HepG2 (cell line): ENCODE measurements around the gene TRAPPC1. TPM values are rescaled to one million over a fixed set of nuclear protein-coding genes. Genes with fewer than 3 reads are reported as not detected.

Experiments used
- ATF7-NPFF ChIP-seq: sonication (generic); formaldehyde crosslinking; IDR thresholded peaks from 2 replicates; pipeline ENCODE4 v1.8.1; 2023; ENCODE audit warnings: mild to moderate bottlenecking, low read depth, missing genetic modification reagents, moderate library complexity
- DMAP1 ChIP-seq: IDR thresholded peaks from 2 replicates; pipeline ENCODE4 v1.6.1; 2016
- FOXP1 ChIP-seq, 2 experiments: fragments of 450-650 bp in 1 of 2; IDR thresholded peaks; 2 replicates each; pipeline ENCODE4 v1.6.1; 2017 to 2018; ENCODE audit warnings: antibody characterized with exemption in 1 of 2
- GFI1 ChIP-seq: sonication (generic); formaldehyde crosslinking; IDR thresholded peaks from 2 replicates; pipeline ENCODE4 v1.5.0; 2020; ENCODE audit warnings: missing genetic modification reagents, mild to moderate bottlenecking, borderline replicate concordance
- KLF16 ChIP-seq, 2 experiments: sonication (generic) in 1 of 2; formaldehyde crosslinking in 1 of 2; IDR thresholded peaks; 2 replicates each; pipeline versions ENCODE4 v1.6.1 to v1.8.0; 2016 to 2023; ENCODE audit warnings: missing genetic modification reagents in 2 of 2, missing compliant biosample characterization in 1 of 2
- MAFK ChIP-seq, 2 experiments: IDR thresholded peaks in 1 of 2; conservative IDR thresholded peaks in 1 of 2; 2 replicates each; pipeline ENCODE4 v1.6.1; 2011; ENCODE audit warnings: improper control_type of control experiment in 2 of 2, low read length in 2 of 2
- NCOR1 ChIP-seq: fragments of 200-600 bp; sonication (generic); IDR thresholded peaks from 2 replicates; pipeline ENCODE4 v1.7.0; 2017; ENCODE audit warnings: antibody characterized with exemption, low read length, borderline replicate concordance
- NR2F1 ChIP-seq, 2 experiments: fragments of 450-650 bp in 1 of 2; formaldehyde crosslinking in 1 of 2; IDR thresholded peaks; 2 replicates each; pipeline versions ENCODE4 v1.5.0 to v1.6.1; 2016 to 2020; ENCODE audit warnings: mild to moderate bottlenecking in 1 of 2, missing compliant biosample characterization in 1 of 2, missing genetic modification reagents in 1 of 2, moderate library complexity in 1 of 2
- PPARG ChIP-seq: conservative IDR thresholded peaks from 2 replicates; pipeline ENCODE4 v1.6.1; 2016; ENCODE audit warnings: missing biosample characterization, missing genetic modification reagents
- PRDM10 ChIP-seq: sonication (generic); formaldehyde crosslinking; IDR thresholded peaks from 2 replicates; pipeline ENCODE4 v1.4.0; 2020; ENCODE audit warnings: low read depth, missing genetic modification reagents
- SAFB2 ChIP-seq: sonication (generic); formaldehyde crosslinking; IDR thresholded peaks from 2 replicates; pipeline ENCODE4 v1.5.1; 2020; ENCODE audit warnings: missing genetic modification reagents, low read depth, mild to moderate bottlenecking, borderline replicate concordance
- ZBTB33 ChIP-seq: sonication (generic); formaldehyde crosslinking; IDR thresholded peaks from 2 replicates; pipeline ENCODE4 v1.4.0; 2020; ENCODE audit warnings: missing genetic modification reagents
- ZNF382 ChIP-seq: sonication (generic); formaldehyde crosslinking; IDR thresholded peaks from 2 replicates; pipeline ENCODE4 v1.5.0; 2020; ENCODE audit warnings: missing genetic modification reagents, mild to moderate bottlenecking, borderline replicate concordance
- ZNF614 ChIP-seq: IDR thresholded peaks from 2 replicates; pipeline ENCODE4 v1.6.1; 2018; ENCODE audit warnings: missing biosample characterization, missing genetic modification reagents, inconsistent platforms, borderline replicate concordance
- ZNF713 ChIP-seq: sonication (generic); formaldehyde crosslinking; IDR thresholded peaks from 2 replicates; pipeline ENCODE4 v1.4.0; 2020; ENCODE audit warnings: mild to moderate bottlenecking, missing genetic modification reagents
- polyA plus RNA-seq, 8 experiments: library from polyadenylated mRNA; depleted of rRNA in 3 of 8; stranded (reverse) in 7 of 8; unstranded in 1 of 8; fragments of >200 nt; fragmentation: Illumina TruSeq in 4 of 8; extraction: Trizol in 4 of 8; gene quantifications; 2 replicates each; pipeline versions ENCODE4 v1.2.1 to v1.2.3, GENCODE V29; 2011 to 2016; ENCODE audit warnings: low read depth in 4 of 8, missing spikeins in 1 of 8, mixed read lengths in 1 of 8; ENCODE audit not compliant: insufficient read depth in 1 of 8
- total RNA-seq, 5 experiments: library from RNA; depleted of rRNA; stranded (reverse); fragments of >200 nt; fragmentation: Illumina TruSeq; extraction: Trizol; gene quantifications; 2 replicates each; pipeline ENCODE4 v1.2.3, GENCODE V29; 2016; ENCODE audit warnings: low read depth in 1 of 5
- TF ChIP-seq, protein P1 (sequence below): IDR thresholded peaks from 2 replicates; pipeline ENCODE4 v1.6.1; 2012; ENCODE audit warnings: inconsistent platforms
- TF ChIP-seq, protein P2 (sequence below): sonication (generic); formaldehyde crosslinking; IDR thresholded peaks from 2 replicates; pipeline ENCODE4 v1.8.1; 2023; ENCODE audit warnings: mild to moderate bottlenecking, missing genetic modification reagents
- TF ChIP-seq, protein P3 (sequence below): sonication (generic); formaldehyde crosslinking; IDR thresholded peaks from 2 replicates; pipeline ENCODE4 v1.4.0; 2020; ENCODE audit warnings: mild to moderate bottlenecking, missing genetic modification reagents
- TF ChIP-seq, protein P4 (sequence below): sonication (generic); formaldehyde crosslinking; IDR thresholded peaks from 2 replicates; pipeline ENCODE4 v1.5.1; 2020; ENCODE audit warnings: missing genetic modification reagents, mild to moderate bottlenecking, borderline replicate concordance

TRAPPC1 gene
- total and polyA plus RNA-seq, 2 of the 13 experiments (the other 11 are each of a cell fraction or from before 2014, with no cell fraction given) = 28.1 to 44.9 TPM

GRCh38 chr17:7931709-7932482 is at the start of gene TRAPPC1, which contains the start of gene CNTROB (continued):
- TF ChIP-seq PRDM10 (CRISPR knock-in tag) = no peak; the same call in 1 of the 2 replicates
- no peak for TF ChIP-seq NR2F1 (CRISPR knock-in tag; IDR thresholded peaks at IDR 0.05)
- no peak for TF ChIP-seq PPARG (CRISPR knock-in tag)
- no peak for TF ChIP-seq NCOR1
- TF ChIP-seq, protein P1, sequence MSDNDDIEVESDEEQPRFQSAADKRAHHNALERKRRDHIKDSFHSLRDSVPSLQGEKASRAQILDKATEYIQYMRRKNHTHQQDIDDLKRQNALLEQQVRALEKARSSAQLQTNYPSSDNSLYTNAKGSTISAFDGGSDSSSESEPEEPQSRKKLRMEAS = peak; percentile 66
- TF ChIP-seq ZNF382 (CRISPR knock-in tag) = no peak
- TF ChIP-seq GFI1 (CRISPR knock-in tag) = no peak
- TF ChIP-seq DMAP1 (CRISPR knock-in tag) = no peak; the same call in 1 of the 2 replicates
- TF ChIP-seq ZNF713 (CRISPR knock-in tag) = no peak
- TF ChIP-seq, protein P2, sequence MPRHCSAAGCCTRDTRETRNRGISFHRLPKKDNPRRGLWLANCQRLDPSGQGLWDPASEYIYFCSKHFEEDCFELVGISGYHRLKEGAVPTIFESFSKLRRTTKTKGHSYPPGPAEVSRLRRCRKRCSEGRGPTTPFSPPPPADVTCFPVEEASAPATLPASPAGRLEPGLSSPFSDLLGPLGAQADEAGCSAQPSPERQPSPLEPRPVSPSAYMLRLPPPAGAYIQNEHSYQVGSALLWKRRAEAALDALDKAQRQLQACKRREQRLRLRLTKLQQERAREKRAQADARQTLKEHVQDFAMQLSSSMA (CRISPR knock-in tag) = 0 out of 2 replicates have a peak, but pooled peaks have one; percentile 74
- peak in 1 of 2 experiments; percentile 6; a peak in 1 of 4 replicates for TF ChIP-seq KLF16 (CRISPR knock-in tag; IDR thresholded peaks at IDR 0.05)
- no peak for TF ChIP-seq SAFB2 (CRISPR knock-in tag)
- TF ChIP-seq ATF7-NPFF (CRISPR knock-in tag) = no peak
- no peak for TF ChIP-seq FOXP1 (IDR thresholded peaks at IDR 0.05)
- no peak for TF ChIP-seq FOXP1 (CRISPR knock-in tag; IDR thresholded peaks at IDR 0.05)
- TF ChIP-seq, protein P3, sequence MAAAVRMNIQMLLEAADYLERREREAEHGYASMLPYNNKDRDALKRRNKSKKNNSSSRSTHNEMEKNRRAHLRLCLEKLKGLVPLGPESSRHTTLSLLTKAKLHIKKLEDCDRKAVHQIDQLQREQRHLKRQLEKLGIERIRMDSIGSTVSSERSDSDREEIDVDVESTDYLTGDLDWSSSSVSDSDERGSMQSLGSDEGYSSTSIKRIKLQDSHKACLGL = peak; percentile 19; the same call in 1 of the 2 replicates
- 0 out of 2 replicates have a peak, but pooled peaks have one; percentile 29 for TF ChIP-seq ZNF614
- TF ChIP-seq, protein P4, sequence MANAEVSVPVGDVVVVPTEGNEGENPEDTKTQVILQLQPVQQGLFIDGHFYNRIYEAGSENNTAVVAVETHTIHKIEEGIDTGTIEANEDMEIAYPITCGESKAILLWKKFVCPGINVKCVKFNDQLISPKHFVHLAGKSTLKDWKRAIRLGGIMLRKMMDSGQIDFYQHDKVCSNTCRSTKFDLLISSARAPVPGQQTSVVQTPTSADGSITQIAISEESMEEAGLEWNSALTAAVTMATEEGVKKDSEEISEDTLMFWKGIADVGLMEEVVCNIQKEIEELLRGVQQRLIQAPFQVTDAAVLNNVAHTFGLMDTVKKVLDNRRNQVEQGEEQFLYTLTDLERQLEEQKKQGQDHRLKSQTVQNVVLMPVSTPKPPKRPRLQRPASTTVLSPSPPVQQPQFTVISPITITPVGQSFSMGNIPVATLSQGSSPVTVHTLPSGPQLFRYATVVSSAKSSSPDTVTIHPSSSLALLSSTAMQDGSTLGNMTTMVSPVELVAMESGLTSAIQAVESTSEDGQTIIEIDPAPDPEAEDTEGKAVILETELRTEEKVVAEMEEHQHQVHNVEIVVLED = peak; percentile 68; the same call in 1 of the 2 replicates
- no peak for TF ChIP-seq ZBTB33 (CRISPR knock-in tag)
- no peak for TF ChIP-seq MAFK (conservative IDR thresholded peaks at IDR 0.05 in 1 of 2, IDR thresholded peaks at IDR 0.05 in 1 of 2; ENCODE audit: low read length in 2 of 2)
